ENCODE data around the gene EIPR1. TPM values are rescaled to one million over a fixed set of nuclear protein-coding genes. Genes with fewer than 3 reads are reported as not detected.

Gene EIPR1
- total and polyA plus RNA-seq, 2 of the 13 experiments (the other 11 are each of a cell fraction or from before 2014, with no cell fraction given) = 70.0 to 96.3 TPM

- no peak for TF ChIP-seq ZBTB40 (IDR thresholded peaks at IDR 0.05)
- no peak for TF ChIP-seq ZBTB40 (CRISPR knock-in tag; IDR thresholded peaks at IDR 0.05)
- 0 out of 2 replicates have a peak, but pooled peaks have one; percentile 56 for TF ChIP-seq ZFP37 (CRISPR knock-in tag; IDR thresholded peaks at IDR 0.05; ENCODE audit: borderline replicate concordance)
- TF ChIP-seq FOXK1 (CRISPR knock-in tag; IDR thresholded peaks at IDR 0.05; ENCODE audit: borderline replicate concordance, low read depth) = peak; percentile 65; the same call in 1 of the 2 replicates
- no peak for TF ChIP-seq ZBTB21 (CRISPR knock-in tag; IDR thresholded peaks at IDR 0.05)
- TF ChIP-seq MTF2 (CRISPR knock-in tag; IDR thresholded peaks at IDR 0.05; ENCODE audit: borderline replicate concordance) = no peak
- peak; percentile 80; the same call in 1 of the 2 replicates for TF ChIP-seq YEATS2 (CRISPR knock-in tag; IDR thresholded peaks at IDR 0.05; ENCODE audit: borderline replicate concordance)
- peak in 1 of 2 experiments; percentile 44; a peak in 1 of 4 replicates for TF ChIP-seq NR2F1 (CRISPR knock-in tag; IDR thresholded peaks at IDR 0.05)
- no peak for TF ChIP-seq KLF11 (CRISPR knock-in tag; IDR thresholded peaks at IDR 0.05)
- TF ChIP-seq SETDB1 (CRISPR knock-in tag; IDR thresholded peaks at IDR 0.05; ENCODE audit: borderline replicate concordance) = no peak
- peak; percentile 66 for TF ChIP-seq GATAD1 (CRISPR knock-in tag; IDR thresholded peaks at IDR 0.05)
- TF ChIP-seq, protein P1, sequence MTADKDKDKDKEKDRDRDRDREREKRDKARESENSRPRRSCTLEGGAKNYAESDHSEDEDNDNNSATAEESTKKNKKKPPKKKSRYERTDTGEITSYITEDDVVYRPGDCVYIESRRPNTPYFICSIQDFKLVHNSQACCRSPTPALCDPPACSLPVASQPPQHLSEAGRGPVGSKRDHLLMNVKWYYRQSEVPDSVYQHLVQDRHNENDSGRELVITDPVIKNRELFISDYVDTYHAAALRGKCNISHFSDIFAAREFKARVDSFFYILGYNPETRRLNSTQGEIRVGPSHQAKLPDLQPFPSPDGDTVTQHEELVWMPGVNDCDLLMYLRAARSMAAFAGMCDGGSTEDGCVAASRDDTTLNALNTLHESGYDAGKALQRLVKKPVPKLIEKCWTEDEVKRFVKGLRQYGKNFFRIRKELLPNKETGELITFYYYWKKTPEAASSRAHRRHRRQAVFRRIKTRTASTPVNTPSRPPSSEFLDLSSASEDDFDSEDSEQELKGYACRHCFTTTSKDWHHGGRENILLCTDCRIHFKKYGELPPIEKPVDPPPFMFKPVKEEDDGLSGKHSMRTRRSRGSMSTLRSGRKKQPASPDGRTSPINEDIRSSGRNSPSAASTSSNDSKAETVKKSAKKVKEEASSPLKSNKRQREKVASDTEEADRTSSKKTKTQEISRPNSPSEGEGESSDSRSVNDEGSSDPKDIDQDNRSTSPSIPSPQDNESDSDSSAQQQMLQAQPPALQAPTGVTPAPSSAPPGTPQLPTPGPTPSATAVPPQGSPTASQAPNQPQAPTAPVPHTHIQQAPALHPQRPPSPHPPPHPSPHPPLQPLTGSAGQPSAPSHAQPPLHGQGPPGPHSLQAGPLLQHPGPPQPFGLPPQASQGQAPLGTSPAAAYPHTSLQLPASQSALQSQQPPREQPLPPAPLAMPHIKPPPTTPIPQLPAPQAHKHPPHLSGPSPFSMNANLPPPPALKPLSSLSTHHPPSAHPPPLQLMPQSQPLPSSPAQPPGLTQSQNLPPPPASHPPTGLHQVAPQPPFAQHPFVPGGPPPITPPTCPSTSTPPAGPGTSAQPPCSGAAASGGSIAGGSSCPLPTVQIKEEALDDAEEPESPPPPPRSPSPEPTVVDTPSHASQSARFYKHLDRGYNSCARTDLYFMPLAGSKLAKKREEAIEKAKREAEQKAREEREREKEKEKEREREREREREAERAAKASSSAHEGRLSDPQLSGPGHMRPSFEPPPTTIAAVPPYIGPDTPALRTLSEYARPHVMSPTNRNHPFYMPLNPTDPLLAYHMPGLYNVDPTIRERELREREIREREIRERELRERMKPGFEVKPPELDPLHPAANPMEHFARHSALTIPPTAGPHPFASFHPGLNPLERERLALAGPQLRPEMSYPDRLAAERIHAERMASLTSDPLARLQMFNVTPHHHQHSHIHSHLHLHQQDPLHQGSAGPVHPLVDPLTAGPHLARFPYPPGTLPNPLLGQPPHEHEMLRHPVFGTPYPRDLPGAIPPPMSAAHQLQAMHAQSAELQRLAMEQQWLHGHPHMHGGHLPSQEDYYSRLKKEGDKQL (CRISPR knock-in tag; IDR thresholded peaks at IDR 0.05; ENCODE audit: low read depth) = no peak
- no peak for TF ChIP-seq HNRNPK (IDR thresholded peaks at IDR 0.05; ENCODE audit: low read depth, low read length, poor library complexity, severe bottlenecking)
Measured at GRCh38 chr2:3303583-3304406, 73.8 kb downstream of the EIPR1 start (continued).

Measured in HepG2 (cell line).